Activated CD8-positive, alpha-beta memory T cell treated with anti-CD3 and anti-CD28 coated beads for 1 hour (primary cell): ENCODE measurements around the gene NRG2.

Experiments
- DNase-seq, 2 donors: peaks; one replicate each; pipeline ENCODE4 v3.0.0-alpha.2; 2020; ENCODE audit warnings: low read depth in 1 of 2; ENCODE audit errors: extremely low read depth in 1 of 2

Gene NRG2

DNA sequence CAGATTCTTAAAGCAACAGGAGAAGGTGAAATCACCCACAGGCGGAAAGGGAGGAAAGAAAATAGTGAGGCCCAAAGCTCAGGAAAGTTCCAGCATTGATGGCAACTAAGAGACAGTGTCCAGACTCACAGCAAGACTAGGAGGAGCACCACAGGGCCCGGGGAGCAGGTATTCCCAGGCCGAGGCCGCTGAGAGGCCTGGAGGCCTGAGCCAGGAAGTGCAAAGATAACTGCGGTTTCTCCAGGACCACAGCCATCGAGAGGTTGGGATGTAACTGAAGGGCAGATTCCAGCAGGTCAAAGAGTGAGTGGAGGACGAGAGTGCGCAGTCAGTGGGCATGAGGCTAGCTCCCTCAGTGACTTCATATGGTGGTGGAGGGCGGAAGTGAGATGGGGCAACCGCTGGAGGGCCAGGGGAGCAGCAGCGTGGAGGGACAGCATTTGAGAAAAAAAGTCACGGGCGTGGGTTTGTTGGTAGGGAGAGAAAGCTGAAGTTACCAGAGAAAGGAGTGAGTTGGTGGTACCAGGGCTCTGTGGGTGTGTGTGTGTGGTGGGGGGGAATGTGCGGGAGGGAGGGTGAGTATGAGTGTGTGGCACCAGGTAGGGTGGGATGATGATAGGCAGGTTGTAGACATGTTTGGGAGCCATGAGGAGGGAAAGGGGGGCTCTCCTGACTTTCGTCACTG lies 157.8 kb downstream of the NRG2 start:
- no peak for DNase-seq

DNA sequence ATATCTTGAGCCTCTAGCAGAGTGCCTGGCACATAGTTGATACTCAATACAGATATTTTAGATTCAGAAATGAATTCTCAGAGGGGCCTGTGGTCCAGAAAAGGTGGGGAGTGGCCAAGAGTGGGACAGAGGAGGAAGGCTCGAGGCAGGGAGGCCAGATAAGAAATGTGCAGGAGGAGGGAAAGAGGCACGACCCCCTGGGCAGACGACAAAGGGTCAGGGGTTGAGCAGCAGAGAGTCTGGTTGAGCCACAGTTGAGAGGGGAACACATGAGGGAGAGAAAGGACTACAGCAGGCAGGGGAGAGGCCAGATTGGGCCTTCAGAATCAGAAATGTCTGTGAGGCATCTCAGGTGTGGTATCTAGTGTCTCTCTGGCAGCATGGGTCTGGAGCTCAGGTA lies 158.4 kb downstream of the NRG2 start:
- no peak for DNase-seq

DNA sequence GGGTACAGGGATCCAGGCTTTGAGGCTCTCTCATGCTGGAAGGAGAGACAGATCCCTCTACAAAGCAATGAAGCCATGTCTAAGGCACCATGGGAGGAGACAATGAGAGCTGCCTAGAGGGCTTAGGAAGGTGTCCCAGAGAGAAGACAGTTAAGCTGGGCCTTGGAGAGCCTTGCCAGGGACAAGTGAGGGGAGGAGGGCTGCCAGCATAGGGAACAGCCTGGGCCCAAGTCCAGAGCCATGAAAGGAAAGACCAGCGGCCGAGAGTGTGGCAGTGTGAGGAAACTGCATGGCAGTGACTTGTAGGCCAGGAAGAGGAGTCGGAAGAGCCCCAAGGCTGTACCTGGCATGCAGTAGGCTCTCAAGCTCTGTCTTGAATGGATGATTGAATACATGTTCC lies 159.0 kb downstream of the NRG2 start:
- DNase-seq, result no peak

DNA sequence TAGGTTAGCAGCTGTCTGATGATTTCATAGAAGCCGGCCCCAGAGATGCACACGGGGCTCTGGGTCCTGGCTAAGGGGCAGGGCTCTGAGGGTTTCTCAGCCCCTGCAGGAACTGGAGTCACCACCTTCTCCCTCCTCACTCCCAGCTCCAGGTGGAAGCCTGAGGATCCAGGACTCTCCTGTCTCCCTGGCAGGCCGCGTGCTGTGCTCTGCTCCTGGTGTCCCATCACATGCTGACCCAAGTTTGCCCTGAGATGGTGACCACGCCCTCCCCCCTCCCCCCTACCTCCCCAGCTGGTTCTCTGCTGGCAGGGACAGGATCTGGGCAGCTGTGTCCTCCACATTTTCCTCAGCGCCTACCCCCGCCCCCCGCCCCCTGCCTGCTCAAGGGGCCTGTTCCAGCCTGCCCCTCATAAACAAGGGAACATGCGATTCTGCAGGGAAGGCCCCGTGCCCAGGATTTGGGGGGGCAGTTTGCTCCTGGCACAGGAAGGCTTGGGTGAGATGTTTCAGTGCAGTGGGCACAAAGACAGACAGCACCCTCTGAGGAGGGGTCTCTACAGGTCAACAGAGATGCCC lies 160.0 kb downstream of the NRG2 start:
- DNase-seq, result no peak

DNA sequence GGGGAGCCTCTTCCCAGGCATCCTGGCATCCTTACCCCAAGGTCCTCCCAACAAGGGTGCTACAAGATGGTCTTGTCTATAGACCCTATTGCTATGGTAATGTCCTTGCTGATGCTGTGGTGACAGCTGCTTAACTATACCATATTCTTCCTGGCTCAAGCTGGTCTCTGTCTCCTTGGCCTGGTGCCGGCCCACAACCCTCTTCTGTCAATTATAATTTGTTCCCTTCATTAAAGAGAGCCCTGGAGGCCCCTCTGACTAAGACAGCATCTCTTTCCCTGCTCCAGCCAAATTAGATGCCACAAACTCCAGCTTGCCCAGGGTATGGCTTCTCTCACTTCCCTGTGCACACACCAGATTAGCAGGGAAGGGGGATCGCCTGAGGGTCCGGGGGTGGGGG lies 160.8 kb downstream of the NRG2 start:
- no peak for DNase-seq

DNA sequence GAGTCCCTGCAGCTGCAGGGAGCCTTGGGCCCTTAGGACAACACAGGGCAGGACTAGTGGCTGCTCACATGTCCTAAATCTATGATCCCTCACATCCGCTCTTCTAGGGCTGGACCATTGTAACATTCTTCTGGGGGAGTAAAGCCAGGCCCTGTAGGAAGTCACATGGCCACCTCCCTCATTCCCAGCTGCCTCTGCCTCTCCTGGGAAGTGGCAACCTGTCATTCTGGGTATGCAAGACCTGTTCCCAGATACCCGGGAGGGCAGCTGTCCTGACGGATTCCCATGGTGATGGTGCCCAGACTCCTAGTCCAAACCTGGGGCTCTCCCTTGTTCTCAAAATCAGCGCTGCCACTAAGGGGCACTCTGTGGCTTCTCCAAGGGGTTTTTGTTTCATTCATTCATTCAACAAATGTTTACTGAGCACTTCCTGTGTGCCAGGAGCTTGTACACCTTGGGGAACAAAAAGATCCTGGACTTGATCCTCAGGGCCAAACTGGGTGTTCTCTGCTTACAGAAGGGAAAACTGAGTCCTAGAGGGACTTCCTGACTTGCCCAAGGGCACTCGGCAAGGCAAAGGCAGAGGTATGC lies 161.9 kb downstream of the NRG2 start:
- no peak for DNase-seq

DNA sequence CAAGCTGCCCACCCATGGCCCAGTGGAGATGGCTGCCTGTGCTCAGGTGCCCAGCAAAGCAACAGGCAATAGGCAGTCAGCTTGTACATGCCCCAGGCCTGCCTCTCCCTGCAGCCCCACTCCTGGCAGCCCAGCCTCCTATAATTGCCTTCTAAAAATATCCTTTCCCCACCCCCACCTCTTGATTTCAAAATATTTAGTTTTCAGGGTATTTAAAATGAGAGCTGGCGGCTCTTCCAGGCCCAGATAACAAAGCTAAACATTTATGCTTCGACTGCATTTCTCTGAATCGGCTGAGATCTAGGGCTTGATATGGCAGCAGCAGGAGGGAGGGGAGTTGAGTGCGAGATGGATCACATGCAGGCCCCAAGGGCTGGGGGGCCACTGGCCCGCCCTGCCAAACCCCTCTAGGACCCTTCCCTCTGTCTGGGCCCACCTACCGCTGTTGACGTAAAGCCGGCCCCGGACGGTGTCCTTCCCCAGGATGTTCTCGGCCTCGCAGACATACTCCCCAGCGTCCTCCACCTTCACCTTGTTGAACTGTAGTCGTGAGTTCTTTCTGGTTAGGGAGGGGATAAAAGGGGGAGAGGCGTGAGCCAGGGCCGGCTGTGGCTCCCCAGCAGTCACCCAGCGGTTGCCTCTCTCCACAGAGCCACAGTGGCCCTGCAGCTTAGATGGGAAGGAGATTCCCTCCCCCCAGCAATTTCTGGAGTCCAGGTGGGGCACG lies 162.5 kb downstream of the NRG2 start:
- DNase-seq, result no peak

DNA sequence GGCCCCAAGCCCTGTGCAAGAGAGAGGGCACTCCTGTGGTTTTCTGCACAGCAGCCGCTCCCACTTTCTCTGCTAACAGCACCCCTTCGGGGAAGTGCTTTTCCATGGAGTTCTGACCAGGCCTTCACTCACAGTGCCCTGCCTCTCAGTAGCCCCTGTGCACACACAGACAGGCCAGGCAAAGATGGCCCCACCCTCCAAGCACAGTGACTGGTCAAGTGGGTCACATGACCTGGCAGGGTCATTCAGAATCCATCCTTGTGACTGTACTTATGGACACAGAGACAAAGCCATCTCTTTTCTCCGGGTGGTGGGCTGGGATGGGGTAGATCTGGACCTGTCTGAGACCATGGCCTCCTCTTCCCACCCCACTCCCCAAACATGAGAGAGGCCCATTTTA lies 165.0 kb downstream of the NRG2 start:
- DNase-seq, result no peak

DNA sequence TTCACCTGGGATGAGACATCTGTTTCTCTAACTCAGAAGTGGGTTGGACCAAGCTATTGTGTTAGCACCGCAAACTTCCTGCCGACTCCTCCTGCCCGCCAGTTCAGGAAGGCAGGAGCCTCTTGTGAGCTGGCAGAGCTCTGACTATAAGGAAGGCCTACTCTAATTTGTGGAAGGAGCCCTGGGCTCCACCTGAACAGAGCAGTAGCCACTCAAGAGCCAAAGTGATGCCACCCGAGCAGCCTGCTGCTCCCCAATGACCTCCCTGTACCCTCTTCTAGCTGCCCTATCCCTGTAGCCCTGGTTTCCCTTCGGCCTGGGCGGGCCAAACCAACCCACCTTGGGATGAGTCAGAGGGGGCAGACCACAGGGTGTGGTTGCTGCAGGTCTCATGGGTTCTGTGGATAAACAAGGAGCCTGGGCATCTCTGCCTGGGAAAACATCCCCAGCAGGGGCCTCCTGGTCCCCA lies 165.9 kb downstream of the NRG2 start:
- DNase-seq, result no peak

DNA sequence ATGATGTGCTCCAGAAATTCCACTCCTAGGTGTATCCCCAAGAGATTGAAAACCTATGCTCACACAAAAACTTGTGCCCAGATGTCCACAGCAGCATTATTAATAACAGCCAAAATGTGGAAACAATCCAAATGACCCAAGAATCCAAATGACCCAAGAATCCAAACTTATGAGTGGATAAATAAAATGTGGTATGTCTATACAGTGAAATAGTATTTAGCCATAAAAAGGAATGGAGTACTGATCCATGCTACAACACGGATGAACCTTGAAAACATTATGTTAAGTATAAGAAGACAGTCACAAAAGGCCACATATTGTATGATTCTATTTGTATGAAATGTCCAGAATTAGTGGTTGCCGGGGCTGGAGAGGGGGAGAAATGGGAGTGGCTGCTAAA lies 167.1 kb downstream of the NRG2 start:
- DNase-seq, result no peak

DNA sequence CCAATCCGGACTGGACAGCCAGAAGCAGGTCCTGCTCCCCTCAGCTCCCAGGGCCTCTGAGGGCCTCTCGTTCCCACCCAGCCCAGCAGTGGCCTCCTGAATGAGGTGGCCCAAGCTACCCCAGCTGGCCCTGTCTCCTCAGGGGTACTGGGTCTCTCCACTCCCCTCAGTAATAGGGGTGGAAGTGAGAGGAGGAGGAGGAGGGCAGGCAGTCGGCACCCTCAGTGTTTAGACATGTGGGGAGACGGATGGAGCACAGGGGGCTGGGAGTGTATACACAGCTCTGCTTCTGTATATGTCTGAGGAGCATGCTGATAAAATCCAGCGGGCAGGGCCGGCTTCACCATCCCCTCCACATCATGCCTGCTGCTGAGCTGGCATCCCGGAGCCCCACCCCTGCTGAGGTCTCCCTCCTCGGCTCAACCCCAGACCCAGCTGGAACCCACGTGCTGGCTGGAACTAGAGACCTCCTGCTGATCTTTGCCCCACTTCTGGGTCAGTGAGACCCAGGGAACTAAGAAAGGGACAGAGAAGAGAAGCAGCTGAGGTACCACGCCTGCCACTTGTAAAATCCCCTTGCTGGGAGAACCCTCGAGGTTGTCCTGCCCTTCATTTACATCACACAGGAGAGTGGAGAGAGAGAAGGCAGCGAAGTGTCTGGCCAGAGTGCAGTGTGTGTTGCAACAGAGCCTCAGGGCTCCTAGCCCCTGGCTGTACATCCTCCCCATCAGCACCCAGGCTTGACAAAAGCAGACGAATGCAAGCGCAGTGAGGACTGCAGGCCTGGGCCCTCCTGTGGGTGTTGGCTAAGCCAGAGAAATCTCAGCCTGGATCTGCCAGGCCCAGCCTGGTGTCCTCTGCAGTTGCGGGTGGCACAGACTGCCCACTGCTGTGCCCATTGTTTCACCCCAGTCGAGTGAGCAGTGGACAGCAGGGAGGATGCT lies 170.0 kb downstream of the NRG2 start:
- DNase-seq, result no peak

DNA sequence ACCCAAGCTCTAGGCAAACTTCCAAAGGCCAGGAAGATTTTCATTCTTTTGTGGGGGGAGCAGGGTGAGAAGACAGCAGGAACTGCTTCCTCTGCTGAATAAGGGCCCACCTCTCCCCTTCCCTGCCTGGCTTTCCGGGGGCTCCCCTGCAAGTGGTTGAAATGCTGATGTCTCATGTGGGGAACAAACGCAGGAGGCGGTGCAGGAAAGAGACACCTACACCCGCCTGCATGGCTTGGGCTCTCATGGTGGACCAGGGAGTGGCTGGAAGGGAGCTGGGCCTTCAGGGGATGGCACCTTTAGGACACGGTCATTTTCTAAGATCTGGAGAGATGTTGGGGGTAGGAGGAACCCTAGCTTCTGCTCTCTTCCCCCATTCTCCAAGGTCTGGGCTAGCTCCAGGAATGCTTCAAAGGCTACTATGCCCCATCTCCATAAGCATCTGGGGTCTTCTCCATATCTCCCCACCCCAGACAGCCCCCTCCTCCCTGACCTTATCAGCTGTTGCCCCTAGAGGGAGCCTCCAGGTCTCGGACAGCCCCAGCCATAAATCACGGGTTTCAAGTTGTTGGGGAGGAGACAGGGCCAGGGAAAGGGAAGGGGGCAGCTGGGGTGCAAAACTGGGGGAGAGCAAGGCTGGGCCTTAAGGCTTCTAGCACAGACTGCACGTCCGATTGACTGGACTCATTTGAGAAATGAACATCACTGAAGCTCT lies 170.9 kb downstream of the NRG2 start:
- no peak for DNase-seq

DNA sequence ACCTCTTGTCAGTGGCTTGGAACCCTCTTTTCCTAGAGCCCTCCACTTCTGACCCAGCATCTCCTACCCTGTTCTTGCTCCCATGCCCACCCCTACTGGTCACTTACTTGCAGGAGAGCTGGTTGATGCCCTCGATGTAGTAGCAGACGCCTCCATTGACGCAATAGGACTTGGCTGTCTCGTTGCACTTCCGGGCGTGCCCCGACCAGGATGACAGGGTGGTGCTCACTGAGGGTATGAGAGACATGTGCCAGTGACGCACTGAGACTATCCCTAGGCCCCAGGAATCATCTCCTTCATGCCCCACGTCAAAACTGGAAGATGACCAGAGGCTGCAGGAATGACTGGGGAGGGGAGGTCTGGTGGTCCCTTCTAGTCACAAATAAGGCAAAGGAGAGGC lies 171.5 kb downstream of the NRG2 start:
- no peak for DNase-seq

DNA sequence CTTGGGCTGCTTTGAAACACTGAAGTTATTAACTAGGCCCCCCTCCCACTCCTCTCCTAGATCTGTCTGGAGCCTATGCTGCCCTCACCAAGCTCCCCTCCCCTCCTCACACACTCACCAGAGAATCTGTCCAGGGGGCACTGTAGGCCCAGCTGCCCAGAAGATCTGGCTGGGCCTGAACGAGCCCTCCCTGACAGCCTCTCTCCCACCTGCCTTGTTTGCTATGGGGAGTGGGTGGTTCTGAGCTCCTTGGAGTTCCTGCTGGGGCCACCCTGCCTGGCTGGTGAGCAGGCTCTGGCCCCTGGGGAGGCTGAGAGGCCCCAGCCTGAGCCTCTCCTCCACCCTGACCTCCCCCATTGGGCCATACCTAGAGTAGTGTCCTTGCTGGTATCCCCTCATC lies 172.4 kb downstream of the NRG2 start:
- DNase-seq, result no peak

DNA sequence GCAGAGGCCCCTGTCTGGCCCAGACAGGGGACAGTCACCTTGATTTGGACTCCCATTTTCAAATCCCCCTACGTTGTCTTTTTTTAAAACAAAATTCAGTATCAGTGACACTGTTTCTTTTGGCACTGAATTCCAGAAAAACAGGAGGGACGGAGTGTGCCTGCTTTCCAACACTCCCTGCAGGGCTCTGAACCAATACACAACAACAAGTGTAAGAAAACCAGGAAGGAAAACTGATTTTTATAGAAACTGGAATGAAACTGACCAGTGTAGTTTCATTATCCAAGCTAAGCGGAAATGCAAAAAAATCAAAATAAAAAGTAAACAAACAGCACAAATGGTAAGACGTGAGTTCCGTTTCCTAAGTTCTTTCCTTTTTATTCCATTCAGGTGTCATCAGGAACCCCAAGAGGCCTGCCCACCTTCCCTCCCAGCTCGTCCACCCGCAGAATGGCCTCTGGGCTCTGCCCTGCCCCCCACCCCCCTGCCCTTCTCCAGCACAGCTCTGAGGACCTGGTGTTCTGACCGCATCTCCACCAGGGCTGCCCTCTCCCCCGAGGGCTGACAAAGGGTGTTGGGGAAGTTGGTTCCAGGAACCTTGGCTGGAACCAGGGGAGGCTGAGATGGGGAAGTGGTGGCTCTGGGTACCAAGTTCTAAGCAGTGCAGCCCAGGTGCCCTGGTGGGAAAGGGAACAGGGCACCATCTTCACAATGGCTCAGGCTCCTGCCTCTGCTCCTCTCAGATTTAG lies 173.9 kb downstream of the NRG2 start:
- no peak for DNase-seq

DNA sequence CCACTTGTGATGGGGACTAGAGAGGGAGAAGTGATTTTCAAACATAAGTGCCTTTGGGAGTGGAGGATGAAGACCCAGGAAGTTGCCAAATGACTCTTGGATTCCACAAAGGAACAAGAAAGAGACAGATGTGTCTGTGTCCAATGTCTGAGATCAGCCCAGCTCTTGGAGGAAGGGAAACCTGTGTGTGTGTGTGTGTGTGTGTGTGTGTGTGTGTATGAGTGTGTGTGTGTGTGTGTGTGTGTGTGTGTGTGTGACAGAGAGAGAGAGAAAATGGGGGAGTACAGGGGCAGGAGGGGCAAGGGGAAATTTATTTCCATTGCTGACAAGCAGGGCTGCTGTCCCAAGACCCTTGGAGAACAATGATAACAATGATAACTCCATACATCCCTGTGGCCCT lies 175.5 kb downstream of the NRG2 start:
- DNase-seq, result no peak

DNA sequence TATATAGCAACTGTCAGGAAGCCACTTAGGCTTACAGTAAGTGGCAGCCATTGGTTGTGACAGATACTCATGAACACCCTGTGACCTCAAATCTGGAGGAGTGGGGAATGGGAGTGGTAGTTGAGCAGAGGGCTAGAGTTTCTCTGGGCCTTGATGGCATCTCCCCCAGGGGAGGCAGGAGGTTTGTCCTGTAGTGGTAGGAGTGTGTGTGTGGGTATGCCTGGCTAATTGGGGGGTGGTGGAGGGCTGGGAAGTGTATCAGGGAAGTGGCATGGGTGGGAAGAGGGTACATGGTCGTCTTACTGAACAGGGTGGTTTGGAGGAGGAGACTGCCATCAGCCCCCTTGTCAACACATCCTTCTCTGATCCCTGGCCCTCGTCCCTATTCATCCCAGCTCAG lies 176.0 kb downstream of the NRG2 start:
- DNase-seq, result no peak

DNA sequence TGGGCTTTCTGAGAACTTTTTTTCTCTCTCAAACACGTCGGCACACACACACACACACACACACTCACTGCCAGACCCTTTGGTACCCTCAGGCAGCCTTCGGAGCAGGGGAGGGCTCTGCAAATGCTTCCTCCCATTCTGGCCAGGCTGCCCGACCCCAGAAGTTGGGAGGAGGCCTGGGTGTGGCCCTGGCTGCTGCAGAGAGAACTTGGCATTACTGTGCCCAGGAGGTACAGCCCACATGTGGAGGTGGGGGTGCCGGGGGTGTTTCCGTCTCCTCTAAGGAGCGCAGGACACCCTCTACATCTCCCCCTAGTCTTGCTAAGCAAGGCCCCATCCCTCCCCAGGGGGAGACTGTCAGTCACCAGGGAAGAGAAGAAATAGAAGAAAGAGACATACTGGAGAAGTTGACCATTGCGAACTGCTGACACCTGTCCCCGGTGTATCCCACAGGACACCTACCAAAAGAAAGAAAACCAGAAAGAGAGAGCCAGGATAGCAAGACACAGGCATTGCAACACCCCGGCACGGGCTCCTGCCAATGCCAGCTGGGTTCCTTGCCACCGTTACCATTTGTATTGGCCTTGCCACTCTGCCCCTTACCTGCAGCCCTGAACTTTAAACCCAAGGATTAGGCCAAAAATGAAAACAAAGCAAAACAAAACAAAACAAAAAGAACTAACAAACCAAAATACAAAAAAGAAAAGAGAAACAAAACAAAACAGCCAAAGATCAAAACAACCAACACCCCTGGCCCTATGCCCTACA lies 178.2 kb downstream of the NRG2 start:
- DNase-seq, result no peak
